ENCODE measurements around the gene VDR.

DNA sequence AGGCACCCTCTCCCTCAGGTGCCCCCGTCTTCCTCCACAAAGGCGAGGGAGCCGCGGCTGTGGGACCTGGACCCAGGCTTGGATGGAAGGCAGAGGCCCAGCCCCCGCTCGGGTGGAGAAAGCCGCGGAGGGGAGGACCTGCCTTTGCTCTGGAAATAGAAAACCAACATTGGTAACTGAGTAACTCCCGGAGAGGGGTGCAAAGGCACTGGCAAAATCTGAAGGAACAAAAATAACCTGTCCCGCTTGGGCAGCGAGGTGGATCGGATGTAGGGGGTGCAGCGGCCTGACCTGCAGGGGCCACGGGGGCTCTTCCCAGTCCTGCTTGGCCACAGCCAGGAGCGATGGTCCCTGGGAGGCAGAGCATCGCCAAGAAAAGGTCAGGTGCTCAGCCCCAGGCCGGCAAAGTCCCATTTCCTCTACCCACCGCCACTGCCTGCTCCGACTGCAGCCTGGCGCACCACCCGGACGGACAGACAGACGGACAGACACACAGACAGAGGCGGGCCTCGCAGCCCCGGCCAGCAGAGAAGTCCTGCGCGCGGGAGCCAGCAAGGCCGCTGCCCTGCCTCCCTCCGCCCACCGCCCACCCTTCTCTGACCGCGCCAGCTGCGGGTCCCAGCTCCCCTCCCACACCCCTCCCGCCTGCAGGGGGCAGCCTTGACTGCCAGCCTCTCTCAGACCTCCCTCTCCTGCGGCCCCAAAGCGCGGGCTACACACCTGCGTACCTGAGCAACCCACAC lies 37.2 kb upstream of the VDR start:
- TF ChIP-seq POLR2A (IDR thresholded peaks at IDR 0.05; ENCODE audit: low read length) (no peak), GATA1 (IDR thresholded peaks at IDR 0.05; ENCODE audit: low read depth, low read length) (no peak)

All from erythroblast (primary cell).